ENCODE results near the gene RUNX3. TPM values are rescaled to one million over a fixed set of nuclear protein-coding genes. Genes with fewer than 3 reads are reported as not detected.

Gene RUNX3
- total RNA-seq, 1 donor from 2014 or later = 13.1 TPM

GRCh38 chr1:24945354-24946326, 15.6 kb upstream of the RUNX3 start:
- no peak for TF ChIP-seq CTCF (IDR thresholded peaks at IDR 0.05)
- intact Hi-C loops (cut with DNase I) = no loop called here
- no peak for DNase-seq

GRCh38 chr1:24944318-24944717, 14.2 kb upstream of the RUNX3 start:
- Histone ChIP-seq H3K4me3 (no peak overlapping the region), H3K27ac (no peak overlapping the region), H3K9me3 (no peaks in the 10 kb centered on the region), H3K4me1 (no peaks in the 10 kb centered on the region), H3K27me3 (no peaks in the 10 kb centered on the region), H3K36me3 (no peaks in the 10 kb centered on the region)
- DNase-seq (no peak), ATAC-seq (no peak)
- TF ChIP-seq CTCF (IDR thresholded peaks at IDR 0.05) = no peak
- intact Hi-C loops (cut with DNase I) = no loop called here

More at GRCh38 chr1:24945354-24946326, 15.6 kb upstream of the RUNX3 start:
- Histone ChIP-seq H3K27ac (no peak overlapping the region), H3K36me3 (no peaks in the 10 kb centered on the region), H3K27me3 (no peaks in the 10 kb centered on the region), H3K9me3 (no peaks in the 10 kb centered on the region), H3K4me1 (no peaks in the 10 kb centered on the region), H3K4me3 (no peak overlapping the region)
- no peak for ATAC-seq

- Histone ChIP-seq H3K27ac (no peak overlapping the region), H3K4me3 (no peak overlapping the region), H3K9me3 (no peaks in the 10 kb centered on the region), H3K4me1 (no peaks in the 10 kb centered on the region), H3K27me3 (no peaks in the 10 kb centered on the region), H3K36me3 (no peaks in the 10 kb centered on the region)
- intact Hi-C loops (cut with DNase I) = no loop called here
- no peak for TF ChIP-seq CTCF (IDR thresholded peaks at IDR 0.05)
- ATAC-seq = no peak
- no peak for DNase-seq
Observed at GRCh38 chr1:24942789-24943188, 12.7 kb upstream of the RUNX3 start.

- no peaks in the 10 kb centered on the region for H3K27me3 ChIP-seq
- H3K27ac ChIP-seq = no peak overlapping the region
- DNase-seq (no peak), ATAC-seq (no peak)
- intact Hi-C loops (cut with DNase I) = no loop called here
- no peaks in the 10 kb centered on the region for H3K36me3 ChIP-seq
- H3K9me3 ChIP-seq = no peaks in the 10 kb centered on the region
- TF ChIP-seq CTCF (IDR thresholded peaks at IDR 0.05) = no peak
- no peak overlapping the region for H3K4me3 ChIP-seq
- no peaks in the 10 kb centered on the region for H3K4me1 ChIP-seq
Observed at GRCh38 chr1:24941564-24941963, 11.5 kb upstream of the RUNX3 start.

- intact Hi-C loops (cut with DNase I) = no loop called here
- Histone ChIP-seq H3K4me3 (no peak overlapping the region), H3K4me1 (no peaks in the 10 kb centered on the region), H3K27me3 (no peaks in the 10 kb centered on the region), H3K9me3 (no peaks in the 10 kb centered on the region), H3K36me3 (no peaks in the 10 kb centered on the region), H3K27ac (no peak overlapping the region)
- no peak for ATAC-seq
- DNase-seq = no peak
- TF ChIP-seq CTCF (IDR thresholded peaks at IDR 0.05) = no peak
Observed at GRCh38 chr1:24940231-24940630, 10.2 kb upstream of the RUNX3 start.

All from upper lobe of right lung (tissue), 1 donor.